HG03460 (cell line): ENCODE data around the gene MEF2C.

Experiments
- ATAC-seq: cut with Tn5 transposase; IDR thresholded peaks from one replicate; pipeline ENCODE4 v1.9.1; 2021; ENCODE audit not compliant: unreplicated experiment

MEF2C gene

GRCh38 chr5:88769165-88769564 is 113.8 kb downstream of the MEF2C start:
- no peak for ATAC-seq

- ATAC-seq, result no peak
Measured at GRCh38 chr5:88768411-88768810, 114.6 kb downstream of the MEF2C start.

- no peak for ATAC-seq
Measured at GRCh38 chr5:88765798-88766197, 117.2 kb downstream of the MEF2C start.

GRCh38 chr5:88765171-88765570 is 117.8 kb downstream of the MEF2C start:
- no peak for ATAC-seq

- peak; percentile 43 for ATAC-seq
Measured at GRCh38 chr5:88761939-88762338, 121.0 kb downstream of the MEF2C start.

- peak; percentile 39 for ATAC-seq
Measured at GRCh38 chr5:88761269-88761850, 121.6 kb downstream of the MEF2C start.

- no peak for ATAC-seq
Measured at GRCh38 chr5:88760527-88760926, 122.5 kb downstream of the MEF2C start.

GRCh38 chr5:88758591-88758990 is 124.4 kb downstream of the MEF2C start:
- ATAC-seq, result no peak

GRCh38 chr5:88758184-88758583 is 124.8 kb downstream of the MEF2C start:
- ATAC-seq, result no peak

GRCh38 chr5:88756953-88757352 is 126.0 kb downstream of the MEF2C start:
- no peak for ATAC-seq

- ATAC-seq, result no peak
Measured at GRCh38 chr5:88748666-88749065, 134.3 kb downstream of the MEF2C start.

GRCh38 chr5:88746438-88746882 is 136.5 kb downstream of the MEF2C start:
- ATAC-seq, result peak; percentile 81

GRCh38 chr5:88745093-88745696 is 137.8 kb downstream of the MEF2C start:
- ATAC-seq, result no peak

- ATAC-seq, result no peak
Measured at GRCh38 chr5:88743231-88743834, 139.7 kb downstream of the MEF2C start.

- ATAC-seq, result no peak
Measured at GRCh38 chr5:88741964-88742363, 141.0 kb downstream of the MEF2C start.

- no peak for ATAC-seq
Measured at GRCh38 chr5:88740604-88741185, 142.3 kb downstream of the MEF2C start.

GRCh38 chr5:88736494-88736893 is 146.5 kb downstream of the MEF2C start:
- ATAC-seq, result peak; percentile 25

- no peak for ATAC-seq
Measured at GRCh38 chr5:88734983-88735382, 148.0 kb downstream of the MEF2C start.

GRCh38 chr5:88734191-88734640 is 148.8 kb downstream of the MEF2C start:
- peak; percentile 59 for ATAC-seq

- ATAC-seq, result no peak
Measured at GRCh38 chr5:88732862-88733261, 150.1 kb downstream of the MEF2C start.

GRCh38 chr5:88732181-88732633 is 150.8 kb downstream of the MEF2C start:
- ATAC-seq, result peak; percentile 58

GRCh38 chr5:88729829-88730182 is 153.2 kb downstream of the MEF2C start:
- no peak for ATAC-seq
